ENCODE data around the gene IL10RA. TPM values are rescaled to one million over a fixed set of nuclear protein-coding genes. Genes with fewer than 3 reads are reported as not detected.
"Not testable (repeated sequence)": the region's sequence is repeated elsewhere in the genome, so short reads cannot be mapped to it uniquely, and the experiment has no call there.

Gene IL10RA
- total and polyA plus RNA-seq, 11 donors, result 2.1 to 49.0 (median 5.8) TPM

DNA sequence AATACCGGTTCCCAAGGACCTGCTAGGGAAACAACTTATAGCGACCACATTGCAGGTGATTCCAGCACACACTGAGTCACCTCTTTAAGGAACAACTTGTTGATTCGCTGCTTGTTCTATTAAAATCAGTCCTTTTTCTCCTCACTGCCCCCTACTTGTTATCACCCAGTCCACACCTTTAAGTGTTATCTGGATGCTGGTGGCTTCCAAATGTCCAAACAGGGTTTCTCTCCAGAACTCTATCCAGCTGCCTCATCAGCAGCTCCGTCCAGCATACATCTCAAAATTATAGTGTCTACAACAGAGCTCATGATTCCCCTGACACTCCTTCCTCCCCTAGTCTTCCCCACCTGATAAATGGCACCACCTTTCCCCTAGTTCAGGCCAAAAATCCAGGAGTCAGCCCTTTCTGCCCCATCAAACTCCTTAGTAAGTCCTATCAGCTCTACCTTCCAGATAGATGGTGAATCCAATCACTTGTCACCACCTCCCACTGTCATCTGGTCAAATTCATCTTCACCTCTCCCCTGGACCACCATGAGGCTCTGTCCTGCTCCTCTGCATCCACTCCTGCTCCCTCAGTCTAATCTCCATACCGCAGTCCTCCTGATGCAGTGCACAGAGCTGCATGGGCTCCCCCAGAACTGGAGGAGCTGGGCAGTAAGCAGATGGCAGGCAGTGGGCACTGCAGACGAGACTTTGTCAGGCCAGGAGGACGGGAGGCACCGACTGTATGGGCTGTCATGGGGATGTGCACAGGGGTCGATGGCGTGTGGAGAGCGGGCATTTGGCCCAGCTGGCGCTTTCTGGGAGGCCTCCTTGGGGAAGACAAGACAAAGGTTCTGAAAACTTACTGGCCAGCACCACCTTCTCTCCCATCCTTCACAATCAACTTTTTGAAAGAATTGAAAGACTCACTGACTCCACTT, 19.3 kb downstream of the IL10RA start:
- Histone ChIP-seq H3K4me3 (no peak overlapping the region), H3K27me3 (no peaks in the 10 kb centered on the region), H3K4me1 (peaks cover 0 to 99% (median 6%) of the 10 kb centered on the region in 12 donors), H3K9me3 (peaks cover 0 to 6% (median 0%) of the 10 kb centered on the region in 12 donors), H3K36me3 (no peaks in the 10 kb centered on the region), H3K27ac (peak overlapping the region in 1 of 12 donors; percentile 95)
- TF ChIP-seq, protein P1, sequence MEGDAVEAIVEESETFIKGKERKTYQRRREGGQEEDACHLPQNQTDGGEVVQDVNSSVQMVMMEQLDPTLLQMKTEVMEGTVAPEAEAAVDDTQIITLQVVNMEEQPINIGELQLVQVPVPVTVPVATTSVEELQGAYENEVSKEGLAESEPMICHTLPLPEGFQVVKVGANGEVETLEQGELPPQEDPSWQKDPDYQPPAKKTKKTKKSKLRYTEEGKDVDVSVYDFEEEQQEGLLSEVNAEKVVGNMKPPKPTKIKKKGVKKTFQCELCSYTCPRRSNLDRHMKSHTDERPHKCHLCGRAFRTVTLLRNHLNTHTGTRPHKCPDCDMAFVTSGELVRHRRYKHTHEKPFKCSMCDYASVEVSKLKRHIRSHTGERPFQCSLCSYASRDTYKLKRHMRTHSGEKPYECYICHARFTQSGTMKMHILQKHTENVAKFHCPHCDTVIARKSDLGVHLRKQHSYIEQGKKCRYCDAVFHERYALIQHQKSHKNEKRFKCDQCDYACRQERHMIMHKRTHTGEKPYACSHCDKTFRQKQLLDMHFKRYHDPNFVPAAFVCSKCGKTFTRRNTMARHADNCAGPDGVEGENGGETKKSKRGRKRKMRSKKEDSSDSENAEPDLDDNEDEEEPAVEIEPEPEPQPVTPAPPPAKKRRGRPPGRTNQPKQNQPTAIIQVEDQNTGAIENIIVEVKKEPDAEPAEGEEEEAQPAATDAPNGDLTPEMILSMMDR (IDR thresholded peaks at IDR 0.05), result no peak
- TF ChIP-seq POLR2A (IDR thresholded peaks at IDR 0.05), result no peak
- DNase-seq (no peak), ATAC-seq (no peak)
- intact Hi-C loops (cut with DNase I), result no loop called here
- 77 to 83% (median 80%) methylated on average over 12 of the region's 12 CpGs for WGBS, 4 donors

DNA sequence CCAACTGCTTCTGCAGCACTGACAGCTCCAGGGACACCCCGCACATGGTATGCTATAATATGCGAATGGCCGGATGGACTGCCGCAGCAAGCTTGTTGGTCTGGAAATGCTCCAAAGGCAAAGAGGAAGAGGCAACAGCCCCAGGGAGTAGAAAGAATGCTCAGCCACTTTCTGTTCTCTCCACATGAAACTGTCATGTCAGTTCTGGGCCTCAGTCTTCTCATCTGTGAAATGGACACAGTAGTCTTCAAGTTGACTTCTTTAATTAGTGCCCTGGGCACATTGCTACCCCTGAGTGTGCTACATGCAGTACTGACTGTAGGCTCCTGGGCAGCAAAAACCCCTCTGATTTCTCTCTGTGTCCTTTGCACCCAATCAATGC, 19.9 kb downstream of the IL10RA start:
- H3K4me1 ChIP-seq, result peaks cover 0 to 99% (median 7%) of the 10 kb centered on the region in 12 donors
- TF ChIP-seq, protein P1 (IDR thresholded peaks at IDR 0.05), result no peak
- no peak for TF ChIP-seq POLR2A (IDR thresholded peaks at IDR 0.05)
- 79 to 94% (median 81%) methylated on average over 4 of the region's 4 CpGs for WGBS, 4 donors
- intact Hi-C loops (cut with DNase I), result no loop called here
- peak overlapping the region in 2 of 12 donors; percentile 48 to 95 for H3K27ac ChIP-seq
- no peaks in the 10 kb centered on the region for H3K36me3 ChIP-seq
- peaks cover 0 to 6% (median 0%) of the 10 kb centered on the region in 12 donors for H3K9me3 ChIP-seq
- H3K27me3 ChIP-seq, result no peaks in the 10 kb centered on the region
- H3K4me3 ChIP-seq, result no peak overlapping the region
- ATAC-seq (no peak), DNase-seq (no peak)

DNA sequence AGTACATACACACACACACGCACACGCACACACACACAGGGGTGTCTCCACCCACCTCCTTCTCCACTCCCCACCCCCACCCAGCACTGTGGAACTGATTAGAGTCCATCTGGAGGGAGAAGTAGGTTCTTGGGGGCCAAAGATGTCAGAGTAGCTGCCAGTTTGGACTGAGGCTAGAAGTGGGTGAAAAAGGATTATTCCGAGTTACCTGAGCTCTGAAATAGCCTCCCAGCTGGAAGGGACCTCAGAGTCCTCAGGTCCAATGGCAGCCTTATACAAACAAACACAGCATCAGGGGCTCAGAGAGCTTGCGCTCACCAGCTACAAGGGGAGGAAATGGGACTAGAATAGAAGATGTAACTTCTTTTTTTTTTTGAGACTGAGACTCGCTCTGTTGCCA, 20.8 kb downstream of the IL10RA start:
- H3K9me3 ChIP-seq, result peaks cover 0 to 6% (median 0%) of the 10 kb centered on the region in 12 donors
- ATAC-seq (no peak), DNase-seq (no peak)
- no peak overlapping the region for H3K4me3 ChIP-seq
- intact Hi-C loops (cut with DNase I), result no loop called here
- TF ChIP-seq, protein P1 (IDR thresholded peaks at IDR 0.05), result no peak
- TF ChIP-seq POLR2A (IDR thresholded peaks at IDR 0.05), result no peak
- H3K36me3 ChIP-seq, result no peaks in the 10 kb centered on the region
- H3K4me1 ChIP-seq, result peaks cover 0 to 99% (median 5%) of the 10 kb centered on the region in 12 donors
- H3K27ac ChIP-seq, result peak overlapping the region in 3 of 12 donors; percentile 19 to 95 (median 48)
- WGBS, 4 donors, result 76 to 88% (median 78%) methylated on average over 5 of the region's 5 CpGs
- H3K27me3 ChIP-seq, result no peaks in the 10 kb centered on the region

DNA sequence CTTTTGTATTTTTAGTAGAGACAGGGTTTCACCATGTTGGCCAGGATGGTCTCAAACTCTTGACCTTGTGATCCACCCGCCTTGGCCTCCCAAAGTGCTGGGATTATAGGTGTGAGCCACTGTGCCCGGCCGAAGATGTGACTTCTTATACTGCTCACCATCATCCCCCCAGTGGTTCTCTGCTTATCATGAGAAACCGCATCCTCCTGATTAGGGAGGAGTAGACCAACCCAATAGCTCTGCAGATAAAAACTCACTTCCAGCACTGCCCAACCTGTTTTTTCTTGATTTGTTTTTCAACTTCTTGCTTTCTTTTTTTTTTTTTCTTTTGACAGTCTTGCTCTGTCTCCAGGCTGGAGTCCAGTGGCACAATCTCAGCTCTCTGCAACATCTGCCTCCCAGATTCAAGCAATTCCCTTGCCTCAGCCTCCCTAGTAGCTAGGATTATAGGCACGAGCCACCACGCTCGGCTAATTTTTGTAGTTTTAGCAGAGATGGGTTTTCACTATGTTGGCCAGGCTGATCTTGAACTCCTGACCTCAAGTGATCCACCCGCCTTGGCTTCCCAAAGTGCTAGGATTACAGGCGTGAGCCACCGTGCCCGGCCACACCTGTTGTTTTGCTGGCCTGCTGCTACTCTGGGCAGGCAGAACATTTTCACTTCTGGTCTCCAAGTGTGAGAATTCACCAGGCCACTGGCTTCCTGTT, 21.5 kb downstream of the IL10RA start:
- H3K27me3 ChIP-seq; H3K4me3 ChIP-seq; DNase-seq; H3K36me3 ChIP-seq; intact Hi-C loops (cut with DNase I); H3K9me3 ChIP-seq: not testable (repeated sequence)
- WGBS, 4 donors, result 71 to 83% (median 80%) methylated on average over 11 of the region's 11 CpGs
- Histone ChIP-seq H3K27ac (peak overlapping the region in 5 of 12 donors; percentile 13 to 95 (median 42)), H3K4me1 (peaks cover 0 to 99% (median 4%) of the 10 kb centered on the region in 12 donors)
- peak in 1 of 4 donors; percentile 23 for ATAC-seq
